Kidney (tissue), 14 donors: Measurements from ENCODE around the gene RILP. TPM values are rescaled to one million over a fixed set of nuclear protein-coding genes. Genes with fewer than 3 reads are reported as not detected.

Source experiments
- DNase-seq, 5 donors: peaks; one replicate each; pipeline ENCODE4 v3.0.0-alpha.2; 2013 to 2020
- FAIRE-seq: peaks from 2 replicates; lab custom pipeline; 2012; peaks lifted over from hg19 to GRCh38; lab: Jason Lieb, UNC
- H3K27ac ChIP-seq, 2 donors: one replicate each; pipeline ENCODE4 v1.7.0; 2013; ENCODE audit warnings: low read depth in 2 of 2, low read length in 2 of 2, inconsistent platforms in 1 of 2
- H3K27me3 ChIP-seq: one replicate; pipeline ENCODE4 v1.7.1; 2013; ENCODE audit warnings: low read length, inconsistent platforms; ENCODE audit not compliant: control insufficient read depth, insufficient read depth
- H3K36me3 ChIP-seq, 3 donors: one replicate each; pipeline versions ENCODE4 v1.7.0 to v1.7.1; 2013; ENCODE audit warnings: low read length in 3 of 3, control low read depth in 1 of 3, inconsistent platforms in 1 of 3; ENCODE audit not compliant: insufficient read depth in 3 of 3, control insufficient read depth in 2 of 3
- H3K4me1 ChIP-seq, 3 donors: one replicate each; pipeline versions ENCODE4 v1.7.0 to v1.7.1; 2013; ENCODE audit warnings: low read length in 3 of 3, inconsistent platforms in 1 of 3, low read depth in 1 of 3; ENCODE audit not compliant: control insufficient read depth in 2 of 3, insufficient read depth in 2 of 3
- H3K4me3 ChIP-seq, 3 donors: one replicate each; pipeline versions ENCODE4 v1.7.0 to v1.8.1; 2013; ENCODE audit warnings: low read length in 3 of 3, control low read depth in 1 of 3, inconsistent platforms in 1 of 3
- H3K9ac ChIP-seq, 3 donors: one replicate each; pipeline versions ENCODE4 v1.7.0 to v1.7.1; 2013; ENCODE audit warnings: low read length in 3 of 3, control low read depth in 1 of 3, inconsistent platforms in 1 of 3
- H3K9me3 ChIP-seq, 3 donors: one replicate each; pipeline versions ENCODE4 v1.7.0 to v1.7.1; 2013; ENCODE audit warnings: low read length in 3 of 3, control low read depth in 1 of 3, inconsistent platforms in 1 of 3; ENCODE audit not compliant: control insufficient read depth in 2 of 3, insufficient read depth in 1 of 3
- CTCF ChIP-seq: IDR thresholded peaks from 3 replicates; pipeline ENCODE4 v1.5.1; 2012; ENCODE audit warnings: mild to moderate bottlenecking, moderate library complexity, borderline replicate concordance; ENCODE audit not compliant: insufficient read depth; ENCODE audit errors: extremely low read depth
- intact Hi-C: fragments of 100-400 bp; cut with DNase I; formaldehyde crosslinking; loops from one replicate; pipeline ENCODE4 v1.11.1; 2022
- polyA plus RNA-seq: library from polyadenylated mRNA; stranded (reverse); fragments of 350-450 nt; fragmentation: Illumina TruSeq; extraction: RNeasy Lipid Tissue Mini Kit (QIAGEN cat#74804); gene quantifications from one replicate; pipeline ENCODE4 v1.2.3, GENCODE V29; 2014; ENCODE audit warnings: low read depth, low replicate concordance; ENCODE audit not compliant: insufficient read depth
- total RNA-seq: library from RNA; stranded (reverse); fragmentation: NEBNext Ultra II Directional; extraction: Animal tissue kit (Norgen Biotek cat#: 25700); gene quantifications from one replicate; pipeline ENCODE4 v1.2.1, GENCODE V29; 2021
- donor health status: control.
- donor health status: control.
- donor health status: control.
- donor health status: control.
- donor health status: control.
- donor health status: DM: yes; HTN: yes; CAD: no.
- donor health status: Normal renal cell carcinoma (clear cell type).

Gene RILP
- total and polyA plus RNA-seq, 2 donors from 2014 or later, result 17.1 to 26.6 TPM

GRCh38 chr17:1611715-1612114 is 38.0 kb downstream of the RILP start:
- Histone ChIP-seq H3K4me1 (peaks cover 0 to 15% (median 13%) of the 10 kb centered on the region in 3 donors), H3K27me3 (no peaks in the 10 kb centered on the region), H3K36me3 (peaks cover 0 to 28% (median 8%) of the 10 kb centered on the region in 3 donors), H3K27ac (no peak overlapping the region), H3K9ac (no peak overlapping the region), H3K4me3 (no peak overlapping the region), H3K9me3 (no peaks in the 10 kb centered on the region)
- intact Hi-C loops, result no loop called here
- FAIRE-seq (no peak), DNase-seq (no peak)
- no peak for TF ChIP-seq CTCF

GRCh38 chr17:1608676-1609075 is 41.0 kb downstream of the RILP start:
- no peaks in the 10 kb centered on the region for H3K9me3 ChIP-seq

GRCh38 chr17:1607971-1608320 is 41.7 kb downstream of the RILP start:
- TF ChIP-seq CTCF, result no peak
- Histone ChIP-seq H3K9ac (peak overlapping the region in 1 of 3 donors; percentile 51), H3K4me3 (no peak overlapping the region), H3K9me3 (no peaks in the 10 kb centered on the region), H3K27me3 (no peaks in the 10 kb centered on the region), H3K36me3 (peaks cover 0 to 14% (median 6%) of the 10 kb centered on the region in 3 donors), H3K27ac (peak overlapping the region; percentile 76 to 79), H3K4me1 (peaks cover 0 to 37% (median 36%) of the 10 kb centered on the region in 3 donors)
- intact Hi-C loops, result no loop called here
- no peak for FAIRE-seq
- DNase-seq, result no peak

More at GRCh38 chr17:1608676-1609075, 41.0 kb downstream of the RILP start:
- Histone ChIP-seq H3K27ac (no peak overlapping the region), H3K4me1 (peaks cover 0 to 36% (median 35%) of the 10 kb centered on the region in 3 donors), H3K36me3 (peaks cover 0 to 17% (median 6%) of the 10 kb centered on the region in 3 donors), H3K27me3 (no peaks in the 10 kb centered on the region), H3K4me3 (no peak overlapping the region), H3K9ac (no peak overlapping the region)
- no peak for DNase-seq
- no peak for FAIRE-seq
- intact Hi-C loops, result no loop called here
- no peak for TF ChIP-seq CTCF
